Measurements from ENCODE around the gene PCDH12. TPM values are rescaled to one million over a fixed set of nuclear protein-coding genes. Genes with fewer than 3 reads are reported as not detected.

Gene PCDH12
- total and polyA plus RNA-seq, 2 experiments from 2014 or later = 0.42 to 4.5 TPM

DNA sequence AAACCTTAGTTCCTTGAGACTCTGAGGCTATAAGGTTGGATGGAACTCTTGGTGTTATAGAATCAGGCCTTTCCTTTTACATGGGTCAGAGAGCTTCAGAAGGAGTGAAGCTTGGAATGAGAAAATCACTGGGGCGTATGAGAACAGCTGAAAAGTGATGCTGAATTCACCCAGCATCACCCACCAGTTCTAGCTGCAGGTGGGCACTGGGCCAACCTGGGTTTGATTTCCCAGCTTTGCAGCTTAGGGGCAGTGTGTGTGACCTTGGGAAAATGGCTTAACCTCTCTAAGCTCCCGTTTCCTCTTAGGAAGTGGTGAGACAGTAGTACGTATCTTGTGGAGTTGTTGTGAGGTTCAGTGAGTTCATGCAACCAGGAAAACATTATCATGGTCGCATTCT is 10.7 kb downstream of the PCDH12 start:
- H3K27ac ChIP-seq = no peak overlapping the region
- H3K79me2 ChIP-seq = no peaks in the 10 kb centered on the region
- DNase-seq (ENCODE audit: low spot score) = no peak
- no peaks in the 10 kb centered on the region for H3K9me2 ChIP-seq (replicated peaks; ENCODE audit: insufficient read depth)
- no peaks in the 10 kb centered on the region for H3K36me3 ChIP-seq (replicated peaks; ENCODE audit: insufficient read depth, low read depth)
- no peaks in the 10 kb centered on the region for H4K20me1 ChIP-seq (ENCODE audit: insufficient read depth, poor library complexity, severe bottlenecking)
- H3K27me3 ChIP-seq = no peaks in the 10 kb centered on the region
- WGBS (ENCODE audit: low lambda C conversion rate, missing lambda C conversion rate) = 84% methylated on average over 4 of the region's 4 CpGs
- no peak overlapping the region for H3K4me2 ChIP-seq
- H3K9me3 ChIP-seq (ENCODE audit: low read depth) = no peaks in the 10 kb centered on the region
- no peak overlapping the region for H2AFZ ChIP-seq
- H3K4me1 ChIP-seq (ENCODE audit: insufficient read depth) = peaks cover 4% of the 10 kb centered on the region
- no peak overlapping the region for H3K4me3 ChIP-seq
- TF ChIP-seq EZH2 (IDR thresholded peaks at IDR 0.05; ENCODE audit: borderline replicate concordance) = no peak
- TF ChIP-seq, protein P1, sequence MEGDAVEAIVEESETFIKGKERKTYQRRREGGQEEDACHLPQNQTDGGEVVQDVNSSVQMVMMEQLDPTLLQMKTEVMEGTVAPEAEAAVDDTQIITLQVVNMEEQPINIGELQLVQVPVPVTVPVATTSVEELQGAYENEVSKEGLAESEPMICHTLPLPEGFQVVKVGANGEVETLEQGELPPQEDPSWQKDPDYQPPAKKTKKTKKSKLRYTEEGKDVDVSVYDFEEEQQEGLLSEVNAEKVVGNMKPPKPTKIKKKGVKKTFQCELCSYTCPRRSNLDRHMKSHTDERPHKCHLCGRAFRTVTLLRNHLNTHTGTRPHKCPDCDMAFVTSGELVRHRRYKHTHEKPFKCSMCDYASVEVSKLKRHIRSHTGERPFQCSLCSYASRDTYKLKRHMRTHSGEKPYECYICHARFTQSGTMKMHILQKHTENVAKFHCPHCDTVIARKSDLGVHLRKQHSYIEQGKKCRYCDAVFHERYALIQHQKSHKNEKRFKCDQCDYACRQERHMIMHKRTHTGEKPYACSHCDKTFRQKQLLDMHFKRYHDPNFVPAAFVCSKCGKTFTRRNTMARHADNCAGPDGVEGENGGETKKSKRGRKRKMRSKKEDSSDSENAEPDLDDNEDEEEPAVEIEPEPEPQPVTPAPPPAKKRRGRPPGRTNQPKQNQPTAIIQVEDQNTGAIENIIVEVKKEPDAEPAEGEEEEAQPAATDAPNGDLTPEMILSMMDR (IDR thresholded peaks at IDR 0.05; ENCODE audit: poor library complexity) = no peak

DNA sequence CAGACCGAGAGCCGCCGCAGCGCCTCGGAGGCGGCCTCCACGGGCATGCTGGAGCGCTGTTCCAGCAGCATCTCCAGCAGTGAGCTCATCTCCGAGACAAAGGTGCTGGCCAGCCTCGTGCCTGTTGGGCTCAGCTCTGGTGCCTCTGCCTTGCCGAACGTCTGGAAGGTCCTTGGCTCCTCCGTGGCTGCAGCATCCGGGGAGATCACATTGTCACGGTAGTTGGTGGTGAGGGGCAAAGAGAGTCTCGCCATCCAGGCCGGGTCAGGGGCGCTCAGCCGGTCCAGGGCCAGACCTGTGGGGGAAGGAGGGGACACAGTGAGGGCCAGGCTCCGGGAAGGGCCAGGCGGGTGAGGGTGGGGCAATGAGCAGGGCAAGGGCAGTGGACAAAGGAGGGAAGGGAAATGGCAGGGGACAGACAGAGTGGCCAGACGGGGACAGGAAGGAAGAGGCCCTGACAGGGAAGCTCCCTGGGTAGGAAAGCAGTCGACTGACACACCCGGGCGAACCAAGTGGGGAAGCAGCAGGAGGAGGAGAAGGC is 12.4 kb downstream of the PCDH12 start:
- no peaks in the 10 kb centered on the region for H3K27me3 ChIP-seq
- no peak overlapping the region for H2AFZ ChIP-seq
- H3K4me1 ChIP-seq (ENCODE audit: insufficient read depth) = peaks cover 11% of the 10 kb centered on the region
- DNase-seq (ENCODE audit: low spot score) = no peak
- H3K9me2 ChIP-seq (replicated peaks; ENCODE audit: insufficient read depth) = no peaks in the 10 kb centered on the region
- 64% methylated on average over 25 of the region's 25 CpGs for WGBS (ENCODE audit: low lambda C conversion rate, missing lambda C conversion rate)
- no peaks in the 10 kb centered on the region for H4K20me1 ChIP-seq (ENCODE audit: insufficient read depth, poor library complexity, severe bottlenecking)
- no peaks in the 10 kb centered on the region for H3K36me3 ChIP-seq (replicated peaks; ENCODE audit: insufficient read depth, low read depth)
- no peaks in the 10 kb centered on the region for H3K9me3 ChIP-seq (ENCODE audit: low read depth)
- H3K79me2 ChIP-seq = no peaks in the 10 kb centered on the region
- no peak overlapping the region for H3K4me3 ChIP-seq
- no peak overlapping the region for H3K4me2 ChIP-seq
- TF ChIP-seq, protein P1 (IDR thresholded peaks at IDR 0.05; ENCODE audit: poor library complexity) = no peak
- TF ChIP-seq EZH2 (IDR thresholded peaks at IDR 0.05; ENCODE audit: borderline replicate concordance) (no peak), EZH2phosphoT487 (IDR thresholded peaks at IDR 0.05; ENCODE audit: low read depth, severe bottlenecking, unreplicated experiment) (no peak)
- H3K27ac ChIP-seq = no peak overlapping the region

DNA sequence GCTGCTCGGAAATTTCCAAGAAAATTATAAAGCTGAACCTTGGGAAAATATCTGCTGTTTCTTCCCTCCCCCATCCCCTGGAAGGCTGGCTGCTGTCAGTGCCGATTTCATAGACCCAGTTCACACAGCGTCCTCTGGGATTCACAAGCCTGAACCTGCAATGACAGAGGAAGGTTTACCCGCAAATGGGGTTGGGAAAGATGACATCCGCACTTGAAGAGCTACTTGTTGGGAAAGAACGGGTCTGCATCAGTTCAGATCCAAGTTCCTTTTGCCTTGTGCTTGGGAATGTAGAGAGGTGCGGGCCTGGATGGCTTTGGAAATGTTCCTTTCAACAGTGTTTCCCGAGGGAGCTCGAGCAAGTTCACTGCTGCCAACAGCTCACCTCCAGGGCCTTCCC is 13.9 kb downstream of the PCDH12 start:
- Histone ChIP-seq H3K4me2 (no peak overlapping the region), H3K36me3 (replicated peaks; ENCODE audit: insufficient read depth, low read depth) (no peaks in the 10 kb centered on the region), H3K9me2 (replicated peaks; ENCODE audit: insufficient read depth) (no peaks in the 10 kb centered on the region), H4K20me1 (ENCODE audit: insufficient read depth, poor library complexity, severe bottlenecking) (no peaks in the 10 kb centered on the region), H3K27me3 (no peaks in the 10 kb centered on the region), H3K4me3 (no peak overlapping the region), H3K27ac (no peak overlapping the region), H2AFZ (no peak overlapping the region), H3K79me2 (no peaks in the 10 kb centered on the region), H3K9me3 (ENCODE audit: low read depth) (no peaks in the 10 kb centered on the region), H3K4me1 (ENCODE audit: insufficient read depth) (peaks cover 11% of the 10 kb centered on the region)
- 90% methylated on average over 9 of the region's 9 CpGs for WGBS (ENCODE audit: low lambda C conversion rate, missing lambda C conversion rate)
- no peak for DNase-seq (ENCODE audit: low spot score)
- TF ChIP-seq, protein P1 (IDR thresholded peaks at IDR 0.05; ENCODE audit: poor library complexity) = no peak
- no peak for TF ChIP-seq EZH2phosphoT487 (IDR thresholded peaks at IDR 0.05; ENCODE audit: low read depth, severe bottlenecking, unreplicated experiment)
- TF ChIP-seq EZH2 (IDR thresholded peaks at IDR 0.05; ENCODE audit: borderline replicate concordance) = no peak

All from hepatocyte (in vitro differentiated cells).